Left renal pelvis (tissue), 4 donors: ENCODE data around the gene KCNK6. TPM values are rescaled to one million over a fixed set of nuclear protein-coding genes. Genes with fewer than 3 reads are reported as not detected.
A peak's percentile ranks its signal among the peaks of the same experiment; 100 is the strongest.

Experiments used
- DNase-seq, 4 donors: peaks; one replicate each; pipeline ENCODE4 v3.0.0-alpha.2; 2013; ENCODE audit warnings: low read depth in 4 of 4, low spot score in 3 of 4
- polyA plus RNA-seq, 4 donors: library from polyadenylated mRNA; unstranded; fragments of 120-200 nt; gene quantifications; one replicate each; pipeline ENCODE4 v1.2.1, GENCODE V29; 2013; ENCODE audit not compliant: insufficient read length in 4 of 4

Gene KCNK6
- polyA plus RNA-seq, 4 donors: 2.5 to 3.9 (median 3.0) TPM

DNA sequence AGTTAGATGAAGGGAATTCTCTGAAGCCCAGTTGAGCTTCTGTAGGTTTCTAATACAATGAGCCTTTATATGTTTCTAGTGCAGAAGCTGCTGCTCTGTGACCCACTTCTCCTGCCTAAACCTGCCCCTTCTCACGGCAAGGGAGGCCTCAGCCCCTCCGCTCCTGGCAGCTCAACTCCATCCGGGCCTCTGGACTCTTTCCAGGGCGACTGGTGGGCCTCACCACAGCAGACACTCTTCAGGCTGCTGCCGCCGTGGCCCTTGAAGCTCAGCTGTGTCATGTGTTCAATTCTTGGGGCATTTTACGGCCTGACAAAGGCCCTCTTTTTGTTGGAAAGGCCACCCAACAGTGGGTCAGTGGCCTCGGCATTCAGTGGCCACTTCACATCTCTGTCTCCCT lies 25.6 kb upstream of the KCNK6 start:
- DNase-seq: no peak

DNA sequence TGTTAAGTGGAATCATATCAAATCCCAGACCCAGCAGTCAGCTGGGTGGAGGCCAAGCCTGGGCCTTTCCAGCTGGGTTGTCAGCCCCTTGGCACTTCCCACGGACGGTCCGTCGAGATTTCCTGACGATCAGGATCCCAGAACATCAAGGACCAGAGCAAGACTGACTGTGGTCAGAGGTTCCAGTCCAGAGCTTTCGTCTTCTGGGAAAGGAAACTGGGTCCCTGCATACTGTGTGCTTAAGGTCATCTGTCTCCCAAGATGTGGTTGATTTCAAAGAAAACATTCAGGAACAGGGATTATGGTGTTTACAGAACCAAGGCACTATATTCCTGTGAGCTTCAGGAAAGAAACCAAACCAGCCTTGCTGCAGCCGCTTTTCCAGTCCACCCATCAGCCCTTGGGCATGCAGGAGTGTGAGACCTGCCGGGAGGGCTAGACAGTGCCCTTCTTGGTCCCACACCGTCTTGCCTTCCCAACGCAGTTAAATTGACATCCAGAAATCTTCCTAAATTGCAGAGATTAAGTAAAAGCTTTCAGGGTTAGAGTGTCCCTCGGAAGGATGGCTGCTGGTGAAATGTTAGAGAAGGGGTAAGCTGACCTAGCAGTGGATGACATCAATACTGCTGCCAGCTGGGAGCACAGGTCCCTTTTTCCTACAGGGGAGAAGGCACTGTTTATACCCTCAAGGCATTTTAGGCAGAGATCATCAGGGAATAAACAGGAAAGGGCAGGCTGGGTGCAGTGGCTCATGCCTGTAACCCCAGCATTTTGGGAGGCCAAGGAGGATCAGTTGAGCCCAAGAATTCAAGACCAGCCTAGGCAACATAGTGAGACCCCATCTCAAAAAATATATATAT lies 20.6 kb upstream of the KCNK6 start:
- no peak for DNase-seq

DNA sequence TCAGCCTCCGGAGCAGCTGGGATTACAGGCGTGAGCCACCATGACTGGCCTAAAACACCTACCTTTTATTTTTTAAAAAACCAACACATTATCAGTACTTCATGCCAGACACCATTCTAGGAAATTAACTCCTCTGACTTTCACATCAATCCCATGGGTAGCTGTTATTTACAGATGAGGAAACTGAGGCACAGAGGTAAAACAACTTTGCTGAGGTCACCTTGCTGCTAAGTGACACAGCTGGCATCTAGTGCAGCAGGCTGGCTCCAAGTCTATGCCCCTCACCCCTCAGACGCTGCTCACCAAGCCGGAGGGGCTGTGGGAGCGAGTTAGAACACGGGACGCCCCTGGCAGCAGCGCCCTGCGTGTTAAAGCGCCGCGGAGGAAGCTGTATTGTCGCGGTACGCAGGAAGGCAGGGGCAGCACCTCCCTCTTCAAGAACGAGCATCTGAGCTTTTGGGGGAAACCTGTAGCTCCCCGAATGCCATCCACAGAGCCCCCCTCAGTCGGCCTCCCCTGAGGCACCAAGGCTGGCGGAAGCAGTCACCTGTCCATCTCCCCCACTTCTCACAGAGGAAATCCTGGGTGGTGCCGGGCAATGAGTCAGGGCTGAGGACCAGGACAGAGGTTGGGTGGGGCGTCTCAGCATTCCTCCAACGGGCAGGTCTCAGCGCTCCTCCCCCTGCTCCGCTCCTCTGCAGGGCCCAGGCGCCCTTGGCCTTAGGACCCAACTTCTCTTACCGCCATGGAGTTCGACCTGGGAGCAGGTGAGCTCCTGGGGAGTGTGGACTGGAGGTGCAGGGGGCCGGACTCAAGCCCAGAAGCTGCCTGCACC lies 15.9 kb upstream of the KCNK6 start, which contains the start of gene C19orf33:
Gene C19orf33 (plus strand): TSS at position 735 of the 835 bp plus-strand sequence. CDS start 11 bp downstream, at position 746.
- DNase-seq: no peak

DNA sequence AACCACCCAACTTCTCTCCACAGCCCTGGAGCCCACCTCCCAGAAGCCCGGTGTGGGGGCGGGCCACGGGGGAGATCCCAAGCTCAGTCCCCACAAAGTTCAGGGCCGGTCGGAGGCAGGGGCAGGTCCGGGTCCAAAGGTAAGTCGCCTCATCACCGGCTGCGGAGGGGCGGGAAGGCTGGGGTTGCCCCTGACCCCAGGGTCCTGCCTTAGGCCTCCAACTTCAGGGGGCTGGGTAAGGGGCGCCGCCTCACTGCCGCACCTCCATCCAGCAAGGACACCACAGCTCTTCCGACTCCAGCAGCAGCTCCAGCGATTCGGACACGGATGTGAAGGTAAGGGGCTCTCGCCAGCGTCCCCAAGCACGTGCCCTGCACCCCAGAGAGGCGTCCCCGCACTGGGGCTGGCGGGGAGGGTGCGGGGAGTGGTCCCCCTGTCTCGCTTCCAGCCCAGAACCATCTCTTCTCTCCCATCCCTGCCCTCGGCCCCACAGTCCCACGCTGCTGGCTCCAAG lies 15.2 kb upstream of the KCNK6 start:
- no peak for DNase-seq

DNA sequence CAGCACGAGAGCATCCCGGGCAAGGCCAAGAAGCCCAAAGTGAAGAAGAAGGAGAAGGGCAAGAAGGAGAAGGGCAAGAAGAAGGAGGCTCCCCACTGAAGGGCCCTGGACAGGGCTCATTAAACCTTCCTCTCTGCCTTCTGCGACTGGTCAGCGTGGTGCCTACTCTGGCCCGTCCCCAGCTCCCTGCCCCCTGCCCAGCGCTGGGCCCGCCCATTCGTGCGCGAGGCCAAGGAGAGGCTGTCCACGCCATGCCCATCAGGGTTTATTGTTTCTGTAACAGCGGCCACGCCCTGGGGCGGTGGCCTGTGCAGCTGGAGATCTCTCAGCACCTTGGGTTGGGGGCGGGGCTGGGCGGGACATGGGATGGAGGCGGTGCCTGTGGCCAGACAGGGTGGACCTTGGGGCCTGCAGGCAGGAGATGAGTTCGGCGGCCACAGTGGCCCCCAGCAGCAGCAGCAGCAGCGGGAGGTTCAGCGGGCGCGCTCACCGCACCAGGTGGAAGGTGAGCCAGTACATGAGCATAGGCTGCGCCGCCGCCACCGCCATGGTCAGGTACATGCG lies 14.7 kb upstream of the KCNK6 start:
- peak in 1 of 4 donors; percentile 67 for DNase-seq

DNA sequence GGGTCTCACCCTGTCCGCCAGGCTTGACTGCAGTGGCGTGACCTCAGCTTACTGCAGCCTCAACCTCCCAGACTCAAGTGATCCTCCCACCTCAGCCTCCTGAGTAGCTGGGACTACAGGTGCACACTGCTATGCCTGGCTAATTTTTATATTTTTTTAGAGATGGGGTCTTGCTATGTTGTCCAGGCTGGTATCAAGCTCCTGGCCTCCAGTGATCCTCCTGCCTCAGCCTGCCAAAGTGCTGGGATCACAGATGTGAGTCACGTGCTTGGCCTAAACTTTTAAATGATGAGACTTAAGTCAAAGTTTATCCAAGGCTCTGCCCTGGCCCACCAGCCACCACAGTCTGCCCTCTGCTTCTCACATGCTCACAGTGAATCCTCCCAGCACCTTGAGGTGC lies 13.4 kb upstream of the KCNK6 start:
- no peak for DNase-seq

DNA sequence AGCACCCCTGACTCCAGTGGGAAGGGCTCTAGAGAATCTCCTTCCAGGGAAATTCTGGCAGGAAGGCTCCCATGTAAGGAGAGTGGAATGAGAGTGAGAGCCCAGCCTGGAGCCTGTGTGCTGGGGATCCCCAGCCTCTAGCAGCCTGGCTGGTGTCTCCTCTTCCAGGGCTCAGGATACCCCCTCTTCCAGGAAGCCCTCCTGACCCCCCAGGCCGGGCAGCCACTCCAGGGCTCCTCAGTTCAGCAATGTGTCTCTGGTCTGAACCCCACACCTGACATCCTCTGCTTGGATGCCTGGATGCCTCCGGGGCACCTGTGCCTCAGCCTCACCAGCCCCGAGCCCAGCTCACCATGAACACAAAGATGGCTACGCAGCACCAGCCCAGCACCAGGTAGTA lies 12.6 kb upstream of the KCNK6 start:
- DNase-seq: no peak

DNA sequence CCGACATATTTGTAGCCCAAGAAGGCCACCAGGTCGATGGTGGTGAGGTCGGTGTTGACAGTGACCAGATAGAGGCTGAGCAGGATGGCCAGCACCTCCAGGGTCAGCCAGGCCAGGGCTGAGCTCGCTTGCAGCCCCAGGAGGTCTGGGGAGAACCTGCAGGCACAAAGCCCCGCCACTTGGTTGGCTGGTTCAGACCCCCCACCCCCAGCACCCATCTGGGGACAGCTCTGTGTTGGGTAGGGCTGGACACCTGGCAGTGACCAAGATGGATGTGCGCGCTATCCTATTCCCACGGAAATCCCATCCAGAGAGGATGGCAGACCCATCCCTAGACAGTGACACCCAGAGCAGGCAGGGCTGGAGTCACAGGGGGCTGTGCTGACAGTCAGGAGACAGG lies 12.0 kb upstream of the KCNK6 start:
- DNase-seq: no peak

DNA sequence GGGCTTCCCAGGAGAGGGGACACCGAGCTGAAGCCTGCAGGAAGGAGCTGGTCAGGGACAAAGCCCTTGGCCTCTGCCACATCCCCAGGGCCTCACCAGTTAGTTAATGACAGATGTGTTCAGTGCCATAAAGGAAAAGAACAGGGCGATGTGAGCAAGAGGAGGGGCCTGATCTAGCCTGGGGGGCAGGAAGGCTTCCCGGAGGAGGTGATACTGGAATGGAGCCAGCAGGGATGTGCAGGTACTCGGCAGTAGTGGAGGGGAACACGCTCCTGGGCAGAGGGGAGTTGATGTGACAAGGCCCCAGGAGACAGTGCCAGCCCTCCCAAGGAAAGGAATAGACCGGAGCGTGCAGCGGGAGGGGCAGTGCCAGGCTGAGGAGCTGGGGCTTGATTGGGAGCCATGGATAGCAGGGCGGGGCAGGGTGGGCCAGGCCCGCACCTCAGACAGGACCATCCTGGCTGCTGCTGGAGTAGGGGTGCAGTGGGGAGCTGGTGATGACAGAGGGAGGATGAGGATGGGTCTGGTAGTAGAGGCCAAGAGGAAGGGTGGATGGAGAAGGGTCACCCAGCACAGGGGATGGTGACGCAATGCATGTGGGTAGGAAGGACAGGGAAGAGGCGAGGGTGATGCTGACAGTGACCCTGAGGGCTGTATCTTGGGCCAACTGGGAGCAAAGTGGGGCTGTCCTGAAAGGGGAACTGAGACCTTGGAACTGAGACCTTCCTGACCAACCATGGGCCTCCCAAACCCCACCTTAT lies 11.5 kb upstream of the KCNK6 start:
- DNase-seq: no peak

DNA sequence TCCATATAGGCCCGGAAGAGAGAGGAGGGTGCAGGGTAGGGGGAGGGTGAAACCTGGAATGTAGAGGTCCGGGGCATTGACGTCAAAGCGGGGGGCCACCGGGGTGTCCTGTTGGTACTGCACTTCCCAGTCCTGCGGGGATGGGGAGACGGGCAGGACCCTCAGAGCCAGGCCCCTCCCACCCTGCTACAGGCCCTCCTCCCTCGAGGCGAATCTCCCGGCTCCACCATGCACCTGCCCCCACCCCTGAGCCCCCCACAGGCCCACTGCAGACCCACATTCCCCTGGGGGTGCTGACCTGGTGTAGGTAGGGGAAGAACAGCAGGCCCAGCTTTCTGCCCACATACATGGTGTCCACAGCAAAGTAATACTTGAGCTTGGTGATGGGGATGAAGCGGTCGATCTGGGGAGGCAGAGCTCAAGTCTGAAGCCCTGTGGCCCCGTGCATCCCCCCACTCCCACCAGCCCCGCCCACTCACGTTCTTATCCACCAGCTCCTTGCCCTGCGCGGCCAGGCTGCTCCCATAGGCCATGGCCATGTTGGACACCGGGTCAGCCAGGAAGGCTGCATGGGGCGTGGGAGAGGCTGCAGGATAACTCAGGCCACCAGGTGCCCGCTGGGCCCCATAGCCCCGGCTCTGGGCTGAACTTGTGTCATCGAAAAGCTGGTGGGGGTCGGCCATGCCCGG lies 10.6 kb upstream of the KCNK6 start:
- DNase-seq: no peak

DNA sequence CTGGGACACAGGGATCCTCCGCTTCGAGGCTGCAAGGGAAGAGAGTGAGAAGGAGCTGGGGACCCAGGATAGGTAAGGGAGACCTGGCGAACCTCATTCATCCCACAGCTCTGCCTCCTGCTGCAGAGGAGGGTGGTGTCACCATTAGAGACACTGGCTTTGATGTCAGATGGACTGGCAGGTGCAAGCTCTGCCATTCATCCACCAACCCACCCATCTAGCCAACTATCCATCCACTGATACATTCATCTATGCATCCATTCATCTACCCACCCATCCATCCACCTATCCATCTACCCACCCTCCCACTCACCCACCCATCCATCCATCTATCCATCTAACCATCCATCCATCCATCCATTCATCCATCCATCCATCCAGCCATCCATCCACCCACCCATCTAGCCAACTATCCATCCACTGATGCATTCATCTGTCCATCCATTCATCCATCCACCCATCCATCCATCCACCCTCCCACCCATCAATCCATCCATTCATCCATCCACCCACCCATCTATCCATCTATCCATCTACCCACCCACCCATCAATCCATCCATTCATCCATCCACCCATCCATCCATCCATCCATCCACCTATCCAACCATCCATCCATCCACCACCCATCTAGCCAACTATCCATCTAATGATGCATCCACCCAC lies 9.9 kb upstream of the KCNK6 start:
- DNase-seq: no peak

DNA sequence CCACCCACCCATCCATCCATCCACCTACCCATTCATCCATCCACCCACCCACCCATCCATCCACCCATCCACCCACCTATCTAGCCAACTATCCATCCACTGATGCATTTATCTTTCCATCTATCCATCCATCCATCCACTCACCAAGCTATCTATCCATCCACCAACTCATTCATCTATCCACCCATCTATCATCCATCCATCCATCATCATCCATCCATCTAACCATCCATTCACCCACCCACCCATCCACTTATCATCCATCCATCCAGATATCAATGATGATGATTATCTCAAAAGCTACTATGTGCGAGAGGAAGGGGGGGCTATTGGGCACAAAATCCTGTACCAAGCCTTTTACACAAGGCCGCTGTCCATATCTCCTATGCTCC lies 9.4 kb upstream of the KCNK6 start:
- no peak for DNase-seq

DNA sequence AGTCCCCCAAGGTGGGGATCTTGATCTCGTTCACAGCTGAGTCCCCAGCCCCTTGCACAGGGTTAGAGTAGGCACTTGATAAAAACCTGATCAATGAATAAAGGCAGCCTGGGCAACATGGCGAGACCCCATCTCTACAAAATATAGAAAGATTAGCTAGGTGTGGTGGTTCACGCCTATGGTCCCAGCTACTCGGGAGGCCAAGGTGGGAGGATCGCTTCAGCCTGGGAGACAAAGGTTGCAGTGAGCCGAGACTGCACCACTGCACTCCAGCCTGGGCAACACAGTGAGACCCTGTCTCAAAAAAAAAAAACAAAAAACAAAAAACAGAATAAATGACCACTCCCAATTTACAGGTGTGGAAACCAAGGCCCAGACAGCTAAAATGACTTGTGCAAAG lies 8.7 kb upstream of the KCNK6 start:
- DNase-seq: no peak

DNA sequence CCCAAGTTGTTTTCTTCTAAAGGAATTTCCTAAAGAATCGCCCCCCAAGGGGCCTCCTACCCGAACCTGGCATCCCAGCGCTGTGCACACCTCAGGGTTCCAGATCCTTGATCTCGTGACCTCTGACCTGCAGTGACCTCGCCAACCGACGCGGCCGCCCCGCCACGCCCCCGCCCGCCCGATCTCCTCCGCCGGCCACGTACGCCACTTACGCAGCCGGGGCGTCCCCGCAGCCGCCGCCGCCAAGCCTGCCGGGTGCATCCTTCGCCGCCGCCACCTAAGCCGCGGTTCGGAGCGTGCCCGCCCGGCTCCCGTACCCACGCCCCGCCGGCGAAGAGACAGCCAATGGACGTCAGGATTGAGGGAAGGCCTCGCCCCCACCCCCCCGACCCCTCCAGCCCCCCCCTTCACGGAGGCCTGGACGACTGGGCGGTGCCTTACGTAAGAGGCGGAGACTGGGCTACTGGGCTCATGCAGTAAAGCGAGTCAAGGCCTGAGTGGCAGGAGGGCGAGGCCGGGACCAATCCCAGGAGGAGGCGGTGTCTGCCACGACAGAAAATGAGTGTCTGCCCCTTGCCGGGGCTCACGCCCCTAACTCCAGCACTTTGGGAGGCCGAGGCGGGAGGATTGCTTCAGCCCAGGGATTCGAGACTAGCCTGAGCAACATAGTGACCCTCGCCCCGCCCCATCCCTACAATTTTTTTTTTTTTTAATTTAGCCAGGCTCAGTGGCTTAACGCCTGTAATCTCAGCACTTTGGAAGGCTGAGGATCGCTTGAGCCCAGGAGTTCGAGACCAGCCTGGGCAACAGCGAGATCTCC lies 3.8 kb upstream of the KCNK6 start, which contains the start of gene YIF1B:
Gene YIF1B (minus strand): TSS at position 291 of the 820 bp plus-strand sequence. CDS start 30 bp downstream, at position 261.
- peak; percentile 87 to 91 (median 90) for DNase-seq

DNA sequence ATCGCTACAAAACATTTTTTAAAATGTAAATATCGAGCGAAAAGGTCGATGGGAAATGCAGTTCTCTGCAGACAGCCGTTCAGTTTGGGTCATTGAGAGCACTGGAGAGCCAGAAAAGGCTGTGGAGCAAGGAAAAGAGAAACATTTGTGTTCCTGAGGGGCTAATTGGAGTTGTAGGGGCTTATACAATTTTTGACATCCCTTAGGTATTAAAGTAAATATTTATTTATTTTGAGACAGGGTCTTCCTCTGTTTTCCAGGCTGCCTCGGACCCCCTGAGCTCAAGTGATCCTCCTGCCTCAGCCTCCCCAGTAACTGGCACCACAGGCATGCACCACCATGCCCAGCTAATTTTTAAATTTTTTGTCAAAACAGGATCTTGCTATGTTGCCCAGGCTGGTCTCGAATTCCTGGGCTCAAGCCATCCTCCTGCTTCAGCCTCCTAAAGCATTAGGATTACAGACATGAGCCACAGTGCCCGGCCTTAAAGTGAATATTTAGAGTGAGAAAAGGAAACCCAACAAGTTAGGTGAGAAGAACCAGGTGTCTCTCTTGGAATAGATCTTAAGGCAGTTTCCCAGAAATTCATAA lies 3.1 kb upstream of the KCNK6 start:
- DNase-seq: no peak

DNA sequence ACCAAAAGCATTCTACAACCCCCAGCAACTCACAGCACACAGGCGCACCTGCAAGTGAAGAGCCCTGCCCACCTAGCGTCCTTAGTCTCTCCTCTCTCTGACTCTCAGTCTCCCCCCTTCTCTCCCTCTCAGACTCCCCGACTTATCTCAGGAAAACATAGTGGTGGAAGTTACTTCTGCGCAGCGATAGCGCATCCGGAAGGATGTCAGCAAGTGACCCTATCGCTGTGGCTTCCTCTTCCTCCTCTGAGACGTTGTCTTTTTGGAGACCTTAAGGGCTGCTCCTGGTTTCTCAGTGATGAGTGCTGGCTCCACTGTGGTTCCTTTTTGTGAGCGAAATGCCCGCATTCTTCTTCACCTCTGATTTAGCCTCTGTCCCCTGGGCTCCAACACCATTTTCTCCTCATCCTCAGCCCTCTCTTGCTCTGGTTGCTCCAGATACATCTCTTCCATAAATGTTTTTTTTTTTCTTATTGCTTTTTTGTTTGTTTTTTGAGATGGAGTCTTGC lies 2.5 kb upstream of the KCNK6 start:
- no peak for DNase-seq

DNA sequence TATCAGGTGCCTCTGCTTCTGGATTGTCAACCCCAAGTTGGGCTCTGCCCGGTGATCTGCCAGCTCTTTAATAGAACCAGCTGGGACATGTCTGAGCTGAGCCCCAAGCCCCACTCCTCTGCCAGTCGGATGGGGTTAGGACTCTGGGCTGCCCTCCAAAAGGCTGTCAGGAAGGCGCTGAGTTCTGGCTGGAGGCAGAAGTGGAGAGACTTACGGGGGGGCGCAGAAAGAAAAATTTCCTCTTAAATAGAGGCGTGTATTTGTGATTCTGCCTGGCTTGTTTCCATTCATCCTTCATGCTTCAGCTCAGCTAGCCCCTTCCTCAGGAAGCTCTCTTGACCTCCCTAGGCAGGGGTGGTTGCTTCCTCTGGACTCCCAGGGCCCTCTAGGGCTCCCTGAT lies 985 bp upstream of the KCNK6 start:
- no peak for DNase-seq

DNA sequence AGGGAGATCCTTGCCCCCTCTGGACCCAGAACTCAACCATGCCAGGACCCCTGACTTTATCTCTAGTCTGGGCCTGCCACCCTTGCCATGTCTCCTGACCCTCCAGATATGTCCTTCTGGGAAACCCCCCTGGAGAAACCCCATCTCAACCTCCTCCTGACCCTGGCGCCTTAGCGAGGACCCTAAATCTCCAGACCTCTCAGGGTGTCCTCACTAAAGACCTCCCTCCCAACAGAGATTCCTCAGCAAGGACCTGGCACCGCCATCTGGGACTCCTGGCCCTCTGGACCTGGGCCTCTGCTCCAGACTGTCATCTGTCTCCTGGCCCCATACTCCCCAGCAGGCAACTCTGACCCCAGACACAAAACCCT lies 1.3 kb downstream of the KCNK6 start:
- DNase-seq: no peak
